GM19239 (cell line): ENCODE measurements around the gene SNURF.
"Not testable (repeated sequence)": the region's sequence is repeated elsewhere in the genome, so short reads cannot be mapped to it uniquely, and the experiment has no call there.

Source experiments
- DNase-seq: peaks from one replicate; pipeline ENCODE4 v3.0.0; 2011; ENCODE audit warnings: low spot score; ENCODE audit not compliant: insufficient read length
- FAIRE-seq: peaks from 2 replicates; lab custom pipeline; 2011; peaks lifted over from hg19 to GRCh38; lab: Jason Lieb, UNC

Gene SNURF

GRCh38 chr15:24966364-24967103, 11.7 kb downstream of the SNURF start:
- no peak for FAIRE-seq
- no peak for DNase-seq

- no peak for DNase-seq
- FAIRE-seq, result no peak
Observed at GRCh38 chr15:24971052-24971451, 16.3 kb downstream of the SNURF start.

- DNase-seq (no peak), FAIRE-seq (no peak)
Observed at GRCh38 chr15:24971772-24972171, 17.0 kb downstream of the SNURF start.

GRCh38 chr15:24972707-24973106, 17.9 kb downstream of the SNURF start:
- DNase-seq, FAIRE-seq: not testable (repeated sequence)

GRCh38 chr15:24976932-24977331, 22.1 kb downstream of the SNURF start:
- DNase-seq (no peak), FAIRE-seq (no peak)

GRCh38 chr15:24977686-24978085, 22.9 kb downstream of the SNURF start:
- DNase-seq (no peak), FAIRE-seq (no peak)

GRCh38 chr15:24985224-24985623, 30.4 kb downstream of the SNURF start:
- no peak for DNase-seq
- no peak for FAIRE-seq

GRCh38 chr15:24986653-24987052, 31.9 kb downstream of the SNURF start:
- no peak for DNase-seq
- FAIRE-seq, result no peak
